ENCODE results near the gene SHE. TPM values are rescaled to one million over a fixed set of nuclear protein-coding genes. Genes with fewer than 3 reads are reported as not detected.

Gene SHE
- total RNA-seq, 4 donors from 2014 or later: 0.19 to 13.4 (median 4.1) TPM

- peaks cover 0 to 16% (median 0%) of the 10 kb centered on the region in 3 donors for H3K36me3 ChIP-seq
- intact Hi-C loops (cut with DNase I): no loop called here
- H3K27me3 ChIP-seq: no peaks in the 10 kb centered on the region
- H3K4me1 ChIP-seq: peaks cover 0 to 49% (median 22%) of the 10 kb centered on the region in 3 donors
- no peak overlapping the region for H3K4me3 ChIP-seq
- DNase-seq: no peak
- 43 to 56% methylated on average over 11 to 12 of the region's 14 CpGs for WGBS, 2 donors
- no peak for TF ChIP-seq POLR2A (IDR thresholded peaks at IDR 0.05)
- peak in 1 of 6 experiments; percentile 8 for TF ChIP-seq CTCF (IDR thresholded peaks at IDR 0.05)
- H3K9me3 ChIP-seq: no peaks in the 10 kb centered on the region
- H3K27ac ChIP-seq: peak overlapping the region in 3 of 4 donors; percentile 21 to 69 (median 63)
Observed at GRCh38 chr1:154483941-154484803, 18.0 kb downstream of the SHE start.

GRCh38 chr1:154481053-154481452 lies 21.2 kb downstream of the SHE start:
- peak overlapping the region in 1 of 4 donors; percentile 10 for H3K27ac ChIP-seq
- intact Hi-C loops (cut with DNase I): no loop called here
- 55 to 76% methylated on average over 1 of the region's 1 CpG for WGBS, 2 donors
- no peak for DNase-seq
- H3K9me3 ChIP-seq: no peaks in the 10 kb centered on the region
- peaks cover 0 to 34% (median 14%) of the 10 kb centered on the region in 3 donors for H3K4me1 ChIP-seq
- H3K4me3 ChIP-seq: no peak overlapping the region
- H3K36me3 ChIP-seq: peaks cover 0 to 9% (median 0%) of the 10 kb centered on the region in 3 donors
- TF ChIP-seq POLR2A (IDR thresholded peaks at IDR 0.05) (no peak), CTCF (IDR thresholded peaks at IDR 0.05) (no peak)
- H3K27me3 ChIP-seq: no peaks in the 10 kb centered on the region

GRCh38 chr1:154479764-154480421 lies 22.3 kb downstream of the SHE start:
- H3K27me3 ChIP-seq: no peaks in the 10 kb centered on the region
- peaks cover 0 to 9% (median 0%) of the 10 kb centered on the region in 3 donors for H3K36me3 ChIP-seq
- peak overlapping the region in 1 of 4 donors; percentile 42 for H3K27ac ChIP-seq
- TF ChIP-seq CTCF (IDR thresholded peaks at IDR 0.05) (peak; percentile 86 to 98 (median 93)), POLR2A (IDR thresholded peaks at IDR 0.05) (no peak)
- H3K9me3 ChIP-seq: no peaks in the 10 kb centered on the region
- 27 to 40% methylated on average over 7 to 9 of the region's 9 CpGs for WGBS, 2 donors
- intact Hi-C loops (cut with DNase I): loop anchor here (10.0 kb wide), 1 partner anchor 75 kb away; the partner anchor contains the start of gene IL6R
- peaks cover 0 to 23% (median 4%) of the 10 kb centered on the region in 3 donors for H3K4me1 ChIP-seq
- DNase-seq: no peak
- no peak overlapping the region for H3K4me3 ChIP-seq

- no peak for DNase-seq
- TF ChIP-seq CTCF (IDR thresholded peaks at IDR 0.05) (peak in 4 of 6 experiments; percentile 17 to 41 (median 22)), POLR2A (IDR thresholded peaks at IDR 0.05) (no peak)
- Histone ChIP-seq H3K4me1 (peaks cover 0 to 22% (median 3%) of the 10 kb centered on the region in 3 donors), H3K9me3 (no peaks in the 10 kb centered on the region), H3K4me3 (no peak overlapping the region), H3K36me3 (peaks cover 0 to 4% (median 0%) of the 10 kb centered on the region in 3 donors), H3K27ac (no peak overlapping the region), H3K27me3 (no peaks in the 10 kb centered on the region)
- intact Hi-C loops (cut with DNase I): loop anchor here (10.0 kb wide), 1 partner anchor 74 kb away; the partner anchor contains the start of gene IL6R
- WGBS, 2 donors: 40 to 53% methylated on average over 5 of the region's 5 CpGs
Observed at GRCh38 chr1:154478639-154479038, 23.6 kb downstream of the SHE start.
